ENCODE data around the gene CSNK1A1. TPM values are rescaled to one million over a fixed set of nuclear protein-coding genes. Genes with fewer than 3 reads are reported as not detected.
A peak's percentile ranks its signal among the peaks of the same experiment; 100 is the strongest.

The CSNK1A1 gene
- total and polyA plus RNA-seq, 2 of the 4 experiments (the other 2 are of a cell fraction), result 140 to 419 TPM

- Histone ChIP-seq H3K4me1 (ENCODE audit: control insufficient read depth, insufficient read depth, low read length) (no peaks in the 10 kb centered on the region), H2BK5ac (ENCODE audit: low read depth, low read length, poor library complexity, severe bottlenecking) (no peak overlapping the region), H3K9me3 (ENCODE audit: control insufficient read depth, insufficient read depth, low read length) (no peaks in the 10 kb centered on the region), H2BK120ac (ENCODE audit: low read depth, low read length) (no peak overlapping the region), H3K4me3 (ENCODE audit: insufficient read depth, low read depth, low read length) (no peak overlapping the region), H4K5ac (ENCODE audit: low read depth, low read length) (no peak overlapping the region), H3K23ac (ENCODE audit: low read depth, low read length) (no peak overlapping the region), H3K14ac (replicated peaks; ENCODE audit: low read depth, low read length) (no peak overlapping the region), H2AK9ac (replicated peaks; ENCODE audit: low read depth, low read length, poor library complexity) (no peak overlapping the region), H3K18ac (ENCODE audit: low read depth, low read length) (no peak overlapping the region), H2BK20ac (ENCODE audit: low read depth, low read length) (no peak overlapping the region), H3K36me3 (ENCODE audit: control insufficient read depth, insufficient read depth, low read length) (no peaks in the 10 kb centered on the region), H2AFZ (replicated peaks; ENCODE audit: low read length, poor library complexity) (no peak overlapping the region), H4K91ac (ENCODE audit: insufficient read depth, low read depth, low read length) (no peak overlapping the region), H2AK5ac (ENCODE audit: low read depth, low read length) (no peak overlapping the region), H2BK15ac (ENCODE audit: low read depth, low read length) (no peak overlapping the region), H3K27ac (ENCODE audit: insufficient read depth, low read length) (no peak overlapping the region), H3K4me2 (ENCODE audit: low read depth, low read length) (no peak overlapping the region), H3K4ac (ENCODE audit: low read depth, low read length) (no peak overlapping the region), H3K27me3 (ENCODE audit: control insufficient read depth, insufficient read depth, low read length) (no peaks in the 10 kb centered on the region), H4K20me1 (ENCODE audit: insufficient read depth, low read length) (no peaks in the 10 kb centered on the region), H3K9me1 (ENCODE audit: insufficient read depth, low read length) (no peaks in the 10 kb centered on the region), H3K79me1 (ENCODE audit: low read depth in 1 of 2, low read length in 2 of 2) (no peaks in the 10 kb centered on the region), H4K8ac (ENCODE audit: low read depth in 2 of 2, low read length in 2 of 2) (no peak overlapping the region), H3K56ac (ENCODE audit: extremely low read depth, insufficient read depth, low read length) (no peak overlapping the region), H3K9ac (ENCODE audit: low read depth, low read length) (no peak overlapping the region)
- ChIA-PET POLR2A (ENCODE audit: unreplicated experiment) (no interaction called here), CTCF (interaction anchor here (0.6 kb wide), 1 partner anchor 109 kb away, joined by 4 read pairs; no protein-coding TSS in a partner anchor)
- no peak for ATAC-seq (ENCODE audit: low read depth)
- dilution Hi-C loops (cut with HindIII; ENCODE audit: low sequenced_read_pairs, unreplicated experiment) (no loop called here), in situ Hi-C loops (cut with MboI; ENCODE audit: low sequenced_read_pairs) (no loop called here), intact Hi-C loops (cut with micrococcal nuclease) (no loop called here)
- TF ChIP-seq FOS (IDR thresholded peaks at IDR 0.05; ENCODE audit: low read depth, low read length) (no peak), MAZ (IDR thresholded peaks at IDR 0.05; ENCODE audit: borderline replicate concordance, low read depth, low read length) (no peak), CEBPB (IDR thresholded peaks at IDR 0.05; ENCODE audit: low read depth, low read length) (peak; percentile 38; the same call in 1 of the 2 replicates)
- no CpG with 5 or more reads among the region's 1 CpG for WGBS, 2 experiments (ENCODE audit: extremely low coverage in 2 of 2, insufficient read length in 1 of 2)
- no TSS peak for BruUV-seq (replicated peaks)
- no peak for DNase-seq
These were observed 37.7 kb upstream of the CSNK1A1 start for GRCh38 chr5:149588936-149589335.
